ENCODE results near the gene NUDCD3.

NUDCD3 gene

GRCh38 chr7:44334734-44335097, 155.7 kb downstream of the NUDCD3 start:
- TF ChIP-seq CTCF (conservative IDR thresholded peaks at IDR 0.05; ENCODE audit: low read length) (no peak), EZH2phosphoT487 (IDR thresholded peaks at IDR 0.05; ENCODE audit: borderline replicate concordance) (no peak)

GRCh38 chr7:44333911-44334733, 156.3 kb downstream of the NUDCD3 start:
- Histone ChIP-seq H3K9me2 (replicated peaks; ENCODE audit: low read depth, low read length) (no peaks in the 10 kb centered on the region), H3K27me3 (ENCODE audit: insufficient read depth, low read length, poor library complexity, severe bottlenecking) (no peaks in the 10 kb centered on the region)

More at GRCh38 chr7:44334734-44335097, 155.7 kb downstream of the NUDCD3 start:
- Histone ChIP-seq H3K4me2 (ENCODE audit: low read depth, low read length, poor library complexity, severe bottlenecking) (no peak overlapping the region), H2AFZ (ENCODE audit: low read length) (no peak overlapping the region), H3K9me3 (ENCODE audit: insufficient read depth, low read depth, low read length) (no peaks in the 10 kb centered on the region), H3K4me3 (ENCODE audit: low read length, poor library complexity, severe bottlenecking) (no peak overlapping the region), H3K79me2 (ENCODE audit: insufficient read depth, low read length) (no peaks in the 10 kb centered on the region), H3K27me3 (ENCODE audit: insufficient read depth, low read length, poor library complexity, severe bottlenecking) (no peaks in the 10 kb centered on the region), H3K9ac (ENCODE audit: low read depth, low read length, poor library complexity, severe bottlenecking) (no peak overlapping the region), H3K4me1 (ENCODE audit: insufficient read depth, low read length, poor library complexity, severe bottlenecking) (no peaks in the 10 kb centered on the region), H3K9me2 (replicated peaks; ENCODE audit: low read depth, low read length) (no peaks in the 10 kb centered on the region), H3F3A (ENCODE audit: low read depth) (no peaks in the 10 kb centered on the region), H4K20me1 (ENCODE audit: insufficient read depth, low read length, poor library complexity, severe bottlenecking) (no peaks in the 10 kb centered on the region), H3K36me3 (ENCODE audit: insufficient read depth, low read length) (no peaks in the 10 kb centered on the region)

GRCh38 chr7:44331682-44332081, 158.8 kb downstream of the NUDCD3 start:
- H3K36me3 ChIP-seq (ENCODE audit: insufficient read depth, low read length), result no peaks in the 10 kb centered on the region
- no peak overlapping the region for H3K4me3 ChIP-seq (ENCODE audit: low read length, poor library complexity, severe bottlenecking)
- no peak overlapping the region for H3K9ac ChIP-seq (ENCODE audit: low read depth, low read length, poor library complexity, severe bottlenecking)

More at GRCh38 chr7:44333911-44334733, 156.3 kb downstream of the NUDCD3 start:
- Histone ChIP-seq H3K36me3 (ENCODE audit: insufficient read depth, low read length) (no peaks in the 10 kb centered on the region), H3K79me2 (ENCODE audit: insufficient read depth, low read length) (no peaks in the 10 kb centered on the region), H3K9me3 (ENCODE audit: insufficient read depth, low read depth, low read length) (no peaks in the 10 kb centered on the region), H3K4me3 (ENCODE audit: low read length, poor library complexity, severe bottlenecking) (no peak overlapping the region), H3K4me2 (ENCODE audit: low read depth, low read length, poor library complexity, severe bottlenecking) (no peak overlapping the region), H3K4me1 (ENCODE audit: insufficient read depth, low read length, poor library complexity, severe bottlenecking) (no peaks in the 10 kb centered on the region), H4K20me1 (ENCODE audit: insufficient read depth, low read length, poor library complexity, severe bottlenecking) (no peaks in the 10 kb centered on the region), H2AFZ (ENCODE audit: low read length) (no peak overlapping the region), H3F3A (ENCODE audit: low read depth) (no peaks in the 10 kb centered on the region), H3K9ac (ENCODE audit: low read depth, low read length, poor library complexity, severe bottlenecking) (no peak overlapping the region)
- TF ChIP-seq CTCF (conservative IDR thresholded peaks at IDR 0.05; ENCODE audit: low read length) (no peak), EZH2phosphoT487 (IDR thresholded peaks at IDR 0.05; ENCODE audit: borderline replicate concordance) (no peak)

More at GRCh38 chr7:44331682-44332081, 158.8 kb downstream of the NUDCD3 start:
- Histone ChIP-seq H3K4me1 (ENCODE audit: insufficient read depth, low read length, poor library complexity, severe bottlenecking) (no peaks in the 10 kb centered on the region), H3K27me3 (ENCODE audit: insufficient read depth, low read length, poor library complexity, severe bottlenecking) (no peaks in the 10 kb centered on the region), H3K4me2 (ENCODE audit: low read depth, low read length, poor library complexity, severe bottlenecking) (no peak overlapping the region), H2AFZ (ENCODE audit: low read length) (no peak overlapping the region), H4K20me1 (ENCODE audit: insufficient read depth, low read length, poor library complexity, severe bottlenecking) (no peaks in the 10 kb centered on the region), H3K9me3 (ENCODE audit: insufficient read depth, low read depth, low read length) (no peaks in the 10 kb centered on the region), H3K9me2 (replicated peaks; ENCODE audit: low read depth, low read length) (no peaks in the 10 kb centered on the region), H3F3A (ENCODE audit: low read depth) (no peaks in the 10 kb centered on the region), H3K79me2 (ENCODE audit: insufficient read depth, low read length) (no peaks in the 10 kb centered on the region)
- TF ChIP-seq CTCF (conservative IDR thresholded peaks at IDR 0.05; ENCODE audit: low read length), result no peak
- TF ChIP-seq EZH2phosphoT487 (IDR thresholded peaks at IDR 0.05; ENCODE audit: borderline replicate concordance), result no peak
